Right atrium auricular region (tissue), 2 donors: ENCODE measurements around the gene CARNS1. TPM values are rescaled to one million over a fixed set of nuclear protein-coding genes. Genes with fewer than 3 reads are reported as not detected.

Source experiments
- DNase-seq: peaks from one replicate; pipeline ENCODE4 v3.0.0-alpha.2; 2019; ENCODE audit warnings: low spot score
- H3K27ac ChIP-seq, 2 donors: fragments of 200-600 bp; sonication (generic); 1 replicate in 1 of 2; 2 replicates in 1 of 2; pipeline ENCODE4 v1.5.1; 2016 to 2019
- H3K27me3 ChIP-seq, 2 donors: fragments of 200-600 bp; sonication (generic); one replicate each; pipeline versions ENCODE4 v1.5.1 to v1.6.0; 2017 to 2019
- H3K36me3 ChIP-seq: fragments of 200-600 bp; sonication (generic); one replicate; pipeline ENCODE4 v1.5.1; 2016
- H3K4me1 ChIP-seq, 2 donors: fragments of 200-600 bp; sonication (generic); one replicate each; pipeline versions ENCODE4 v1.5.1 to v1.6.0; 2017 to 2019
- H3K4me3 ChIP-seq, 2 donors: fragments of 200-600 bp; sonication (generic); 1 replicate in 1 of 2; 2 replicates in 1 of 2; pipeline ENCODE4 v1.5.1; 2017 to 2019; ENCODE audit warnings: mild to moderate bottlenecking in 1 of 2, moderate library complexity in 1 of 2
- H3K9me3 ChIP-seq, 2 donors: fragments of 200-600 bp; sonication (generic); one replicate each; pipeline ENCODE4 v1.5.1; 2019
- CTCF ChIP-seq, 2 donors: fragments of 200-600 bp; sonication (generic); IDR thresholded peaks; one replicate each; pipeline ENCODE4 v1.5.1; 2019; ENCODE audit warnings: antibody characterized with exemption in 2 of 2
- total RNA-seq, 2 donors: library from RNA; depleted of rRNA; stranded (reverse); fragments of >200 nt; gene quantifications; one replicate each; pipeline ENCODE4 v1.1.0, GENCODE V29; 2016

The CARNS1 gene
- total RNA-seq, 2 donors from 2014 or later: 9.7 to 9.9 TPM

- H3K4me1 ChIP-seq: no peaks in the 10 kb centered on the region
- no peaks in the 10 kb centered on the region for H3K27me3 ChIP-seq
- TF ChIP-seq CTCF (IDR thresholded peaks at IDR 0.05): no peak
- no peaks in the 10 kb centered on the region for H3K9me3 ChIP-seq
- H3K27ac ChIP-seq: no peak overlapping the region
- no peaks in the 10 kb centered on the region for H3K36me3 ChIP-seq
- no peak overlapping the region for H3K4me3 ChIP-seq
- no peak for DNase-seq
Measured at GRCh38 chr11:67451658-67451976, 36.1 kb downstream of the CARNS1 start.

DNA sequence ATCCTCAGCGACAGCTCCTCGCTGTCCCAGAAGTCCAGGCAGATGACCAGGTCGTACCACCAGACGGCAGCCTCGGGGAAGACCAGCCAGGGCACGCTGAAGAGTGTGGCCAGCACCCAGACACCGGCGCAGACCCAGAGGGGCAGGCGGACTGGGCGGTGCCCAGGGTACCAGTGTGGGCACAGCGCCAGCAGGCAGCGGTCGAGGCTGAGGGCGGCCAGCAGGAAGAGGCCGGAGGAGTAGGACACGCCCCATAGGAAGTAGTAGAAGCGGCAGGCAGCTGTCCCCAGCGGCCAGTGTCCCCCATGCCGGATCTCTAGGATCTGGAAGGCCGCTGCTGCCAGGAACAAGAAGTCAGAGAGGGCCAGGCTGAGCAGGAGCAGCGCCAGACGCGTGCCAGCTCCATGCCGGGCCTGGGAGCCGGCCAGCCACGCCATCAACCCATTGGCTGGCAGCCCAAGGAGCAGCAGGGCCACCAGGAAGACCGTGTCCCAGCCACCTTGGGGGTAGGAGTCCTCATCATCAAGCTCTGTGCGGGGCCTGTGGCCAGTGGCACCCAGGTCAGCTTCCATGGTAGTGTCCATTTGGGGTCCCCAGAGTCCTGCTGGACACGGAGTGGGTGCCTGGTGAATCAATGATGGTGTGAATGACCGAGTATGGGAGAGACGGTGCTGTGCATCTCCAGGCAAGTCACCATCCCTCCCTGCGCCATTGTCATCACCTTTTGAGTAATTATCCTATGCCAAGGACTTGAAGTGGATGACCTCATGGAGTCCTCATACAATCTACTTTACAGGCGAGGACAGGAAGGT lies 36.9 kb downstream of the CARNS1 start, which contains the start of gene GPR152:
TSS of gene GPR152 (minus strand) at position 589 of the 812 bp plus-strand sequence. CDS start at position 584, 5 bp downstream.
- TF ChIP-seq CTCF (IDR thresholded peaks at IDR 0.05): peak in 1 of 2 donors; percentile 28
- H3K4me1 ChIP-seq: no peaks in the 10 kb centered on the region
- peak within 1 kb of the TSS in 1 of 2 donors; percentile 18 for H3K27ac ChIP-seq
- H3K36me3 ChIP-seq: no peaks in the 10 kb centered on the region
- H3K4me3 ChIP-seq: no peak within 1 kb of the TSS
- no peaks in the 10 kb centered on the region for H3K9me3 ChIP-seq
- H3K27me3 ChIP-seq: no peaks in the 10 kb centered on the region
- DNase-seq: no peak

DNA sequence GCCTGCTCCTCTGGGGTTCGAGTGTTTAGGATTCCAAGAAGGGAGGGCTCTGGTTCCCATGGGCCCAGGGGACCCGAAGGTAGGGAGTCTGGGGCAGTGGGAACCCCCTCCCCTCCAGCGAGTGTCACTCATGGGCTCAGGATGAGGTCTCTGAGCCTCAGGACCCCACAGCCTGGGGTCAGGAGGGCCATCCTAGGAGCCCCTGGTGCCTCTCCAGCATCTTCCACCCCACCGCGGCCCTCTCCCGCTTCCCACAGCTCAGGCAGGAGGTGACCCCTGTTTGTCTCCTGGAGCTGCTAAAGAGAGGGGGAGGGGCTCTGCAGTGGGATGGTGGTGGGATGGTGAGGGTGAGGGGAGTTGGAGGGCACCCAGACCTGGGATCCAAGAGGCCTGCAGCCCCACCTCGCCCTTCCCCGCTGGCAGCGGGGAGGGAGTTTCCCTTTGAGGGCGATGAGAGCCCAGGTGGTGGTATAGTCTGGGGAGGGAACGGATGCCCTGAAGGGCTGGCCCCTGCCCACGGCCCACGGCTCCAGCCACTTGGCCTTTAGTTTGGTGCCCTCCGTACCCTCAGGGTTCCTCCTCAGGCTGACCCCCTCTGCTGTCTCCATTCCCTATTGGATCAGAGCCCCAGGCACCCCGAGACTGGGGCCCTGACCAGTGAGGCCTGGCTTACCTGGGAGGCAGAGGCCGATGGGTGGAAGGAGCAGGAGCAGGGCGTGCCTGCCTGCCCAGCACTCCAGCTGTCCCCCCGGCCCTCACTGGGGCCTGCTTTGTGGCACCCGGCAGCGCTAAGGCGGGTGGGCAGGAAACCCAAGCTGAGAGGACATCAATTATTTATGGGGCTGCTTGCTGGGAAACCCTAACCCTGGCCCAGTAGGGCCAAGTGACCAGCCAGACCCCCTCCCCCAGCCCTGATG lies 38.6 kb downstream of the CARNS1 start:
- Histone ChIP-seq H3K4me1 (no peaks in the 10 kb centered on the region), H3K27ac (no peak overlapping the region), H3K4me3 (no peak overlapping the region), H3K27me3 (no peaks in the 10 kb centered on the region), H3K9me3 (no peaks in the 10 kb centered on the region), H3K36me3 (no peaks in the 10 kb centered on the region)
- TF ChIP-seq CTCF (IDR thresholded peaks at IDR 0.05): no peak
- no peak for DNase-seq

GRCh38 chr11:67455054-67455453 lies 39.6 kb downstream of the CARNS1 start, which contains the start of gene CABP4:
CABP4 (plus strand) TSS chr11:67455354; CDS start chr11:67455424, 70 bp downstream.
- no peak for TF ChIP-seq CTCF (IDR thresholded peaks at IDR 0.05)
- H3K4me3 ChIP-seq: no peak within 1 kb of the TSS
- no peak within 1 kb of the TSS for H3K27ac ChIP-seq
- H3K9me3 ChIP-seq: no peaks in the 10 kb centered on the region
- no peak for DNase-seq
- H3K36me3 ChIP-seq: no peaks in the 10 kb centered on the region
- no peaks in the 10 kb centered on the region for H3K27me3 ChIP-seq
- no peaks in the 10 kb centered on the region for H3K4me1 ChIP-seq

DNA sequence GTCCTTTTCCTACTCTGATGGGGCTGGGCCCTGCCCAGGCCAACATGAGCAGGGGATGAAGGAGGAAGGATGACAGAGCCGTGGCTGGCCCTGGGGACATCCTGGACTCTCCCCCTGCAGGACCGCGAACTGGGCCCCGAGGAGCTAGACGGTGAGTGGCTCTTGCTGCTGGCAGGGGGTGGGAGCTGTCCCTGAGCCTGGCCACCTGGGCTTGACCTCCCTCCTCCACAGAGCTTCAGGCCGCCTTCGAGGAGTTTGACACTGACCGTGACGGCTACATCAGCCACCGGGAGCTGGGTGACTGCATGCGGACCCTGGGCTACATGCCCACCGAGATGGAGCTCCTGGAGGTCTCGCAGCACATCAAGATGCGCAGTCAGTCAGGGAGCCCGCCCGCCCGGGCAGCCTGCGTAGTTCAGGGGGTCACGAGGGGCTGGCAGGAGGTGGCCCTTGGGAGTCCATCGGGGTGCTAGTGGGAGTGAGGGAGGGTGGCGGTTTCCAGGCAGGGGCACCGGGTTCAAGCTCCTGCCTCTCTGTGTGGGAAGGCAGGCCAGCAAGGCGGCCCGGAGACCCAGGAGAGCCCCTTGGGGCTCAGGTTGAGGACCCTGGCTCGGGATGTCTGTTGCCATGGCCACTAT lies 40.7 kb downstream of the CARNS1 start:
- Histone ChIP-seq H3K36me3 (no peaks in the 10 kb centered on the region), H3K27me3 (no peaks in the 10 kb centered on the region), H3K4me3 (no peak overlapping the region), H3K9me3 (no peaks in the 10 kb centered on the region), H3K27ac (no peak overlapping the region), H3K4me1 (no peaks in the 10 kb centered on the region)
- TF ChIP-seq CTCF (IDR thresholded peaks at IDR 0.05): no peak
- no peak for DNase-seq
